Heart right ventricle (tissue), 16 donors: Measurements from ENCODE around the gene RHEBL1. TPM values are rescaled to one million over a fixed set of nuclear protein-coding genes. Genes with fewer than 3 reads are reported as not detected.

ENCODE experiments used
- ATAC-seq, 8 donors: fragments of 200-7000 bp; cut with Tn5 transposase; one replicate each; pipeline ENCODE4 v1.9.1; 2020; ENCODE audit warnings: mild to moderate bottlenecking in 8 of 8, moderate library complexity in 8 of 8, moderate number of reproducible peaks in 1 of 8
- DNase-seq, 2 donors: peaks; one replicate each; pipeline ENCODE4 v3.0.0-alpha.2; 2020
- H3K27ac ChIP-seq, 10 donors: fragments of 200-600 bp; sonication (generic) in 2 of 10; one replicate each; pipeline versions ENCODE4 v1.5.0 to v1.8.0; 2020 to 2022; ENCODE audit warnings: mild to moderate bottlenecking in 3 of 10
- H3K27me3 ChIP-seq, 7 donors: fragments of 200-600 bp; one replicate each; pipeline ENCODE4 v1.8.0; 2021 to 2022; ENCODE audit warnings: mild to moderate bottlenecking in 2 of 7
- H3K36me3 ChIP-seq, 9 donors: fragments of 200-600 bp; sonication (generic) in 1 of 9; one replicate each; pipeline versions ENCODE4 v1.5.0 to v1.8.0; 2020 to 2022; ENCODE audit warnings: mild to moderate bottlenecking in 2 of 9
- H3K4me1 ChIP-seq, 9 donors: fragments of 200-600 bp; sonication (generic) in 1 of 9; one replicate each; pipeline versions ENCODE4 v1.5.0 to v1.8.0; 2020 to 2022; ENCODE audit warnings: mild to moderate bottlenecking in 4 of 9
- H3K4me3 ChIP-seq, 10 donors: fragments of 200-600 bp; sonication (generic) in 2 of 10; one replicate each; pipeline versions ENCODE4 v1.5.0 to v1.8.0; 2020 to 2022; ENCODE audit warnings: mild to moderate bottlenecking in 7 of 10, moderate library complexity in 2 of 10
- H3K9me3 ChIP-seq, 11 donors: fragments of 200-600 bp in 10 of 11; sonication (generic) in 2 of 11; one replicate each; pipeline versions ENCODE4 v1.5.0 to v1.8.0; 2013 to 2022; ENCODE audit warnings: mild to moderate bottlenecking in 2 of 11, control low read depth in 1 of 11, moderate library complexity in 1 of 11
- CTCF ChIP-seq, 9 donors: fragments of 200-600 bp; sonication (generic) in 2 of 9; IDR thresholded peaks; one replicate each; pipeline versions ENCODE4 v1.5.0 to v1.8.0; 2021 to 2022; ENCODE audit warnings: antibody characterized with exemption in 9 of 9, mild to moderate bottlenecking in 5 of 9, moderate library complexity in 1 of 9
- WGBS, 2 donors: extraction: QIAGEN DNeasy Blood & Tissue Kit; methylation state at CpG; one replicate each; pipeline ENCODE4 v1.1.7; 2013; ENCODE audit warnings: inconsistent platforms in 1 of 2; 5-methylcytosine and 5-hydroxymethylcytosine counted together
- intact Hi-C, 10 donors: fragments of 100-400 bp; cut with DNase I; formaldehyde crosslinking; loops; one replicate each; pipeline versions ENCODE4 v1.11.1 to v1.14.2; 2022
- polyA plus RNA-seq, 2 donors: library from polyadenylated mRNA; stranded (reverse); fragments of 200-250 nt; gene quantifications; one replicate each; pipeline ENCODE4 v1.2.3, GENCODE V29; 2013
- total RNA-seq, 10 donors: library from RNA; stranded (reverse); fragmentation: NEBNext Ultra II Directional in 3 of 10; extraction: Animal tissue kit (Norgen Biotek cat#: 25700) in 3 of 10; gene quantifications; one replicate each; pipeline versions ENCODE4 v1.2.1 to v1.2.4, GENCODE V29; 2021 to 2023
- donor health status: Arrhythmogenic right ventricular cardiomyopathy.
- donor health status: ischemic (EF 13 %, LVEDD 7.1; RV severe dilation, severe dysfunction).
- donor health status: healthy with polysubstance abuse.
- donor health status: DM: no; HTN: yes; CAD: no.
- donor health status: DM: no; HTN: no; CAD: no.
- donor health status: ischemic (EF 25% LVEDD 6.9; RV normal size, moderate dysfunction).
- donor health status: ischemic (EF 25% LVEDD 5.7; RV mildly dilated, moderate dysfunction).
- donor health status: healthy.
- donor health status: DM: yes; HTN: yes; CAD: no.
- donor health status: Ischemic cardiomyopathy.
- donor health status: ischemic (EF 35%, LVEDD 5.7; RV mildly dilated, moderate dysfunction).
- donor health status: nonischemic (EF 11% LVEDD 7.7; RV severe dilation, severe dysfunction).
- donor health status: DM: yes; HTN: yes; CAD: no.
- donor health status: PGD.
- donor health status: ischemic (EF 29% LVEDD 5.4; RV normal size, mild dysfunction).
- donor health status: nonischemic (EF 23%, LVEDD 6.1; RV moderate dilation, normal function).

The RHEBL1 gene
- total and polyA plus RNA-seq, 12 donors: 0.23 to 1.9 (median 0.45) TPM; not detected in 2

- H3K4me3 ChIP-seq: peak overlapping the region in 7 of 10 donors; percentile 24 to 52 (median 32)
- H3K27me3 ChIP-seq: peaks cover 6 to 58% (median 39%) of the 10 kb centered on the region in 7 donors
- H3K36me3 ChIP-seq: peaks cover 0 to 45% (median 24%) of the 10 kb centered on the region in 9 donors
- intact Hi-C loops: no loop called here
- no peaks in the 10 kb centered on the region for H3K9me3 ChIP-seq
- no peak for ATAC-seq
- no peak for TF ChIP-seq CTCF (IDR thresholded peaks at IDR 0.05)
- no peak for DNase-seq
- H3K4me1 ChIP-seq: peaks cover 25 to 55% (median 50%) of the 10 kb centered on the region in 9 donors
- WGBS, 2 donors: 74 to 87% methylated on average over 2 of the region's 2 CpGs
- no peak overlapping the region for H3K27ac ChIP-seq
Measured at GRCh38 chr12:49094975-49095365, 25.2 kb upstream of the RHEBL1 start.

- peak within 1 kb of the TSS in 3 of 10 donors; percentile 49 to 60 (median 56) for H3K27ac ChIP-seq
- peak within 1 kb of the TSS in 9 of 10 donors; percentile 24 to 52 (median 37) for H3K4me3 ChIP-seq
- peaks cover 10 to 64% (median 46%) of the 10 kb centered on the region in 7 donors for H3K27me3 ChIP-seq
- no peaks in the 10 kb centered on the region for H3K9me3 ChIP-seq
- ATAC-seq: peak; percentile 28 to 61 (median 38)
- intact Hi-C loops: no loop called here
- 3% methylated on average over 49 of the region's 49 CpGs for WGBS, 2 donors
- TF ChIP-seq CTCF (IDR thresholded peaks at IDR 0.05): no peak
- peak; percentile 44 to 56 for DNase-seq
- peaks cover 0 to 39% (median 18%) of the 10 kb centered on the region in 9 donors for H3K36me3 ChIP-seq
- peaks cover 31 to 61% (median 56%) of the 10 kb centered on the region in 9 donors for H3K4me1 ChIP-seq
Measured at GRCh38 chr12:49094160-49094974, 24.6 kb upstream of the RHEBL1 start, which contains the start of gene DHH. Gene DHH, minus strand, starts transcription at chr12:49094801. Its CDS starts 289 bp downstream, at chr12:49094512.

DNA sequence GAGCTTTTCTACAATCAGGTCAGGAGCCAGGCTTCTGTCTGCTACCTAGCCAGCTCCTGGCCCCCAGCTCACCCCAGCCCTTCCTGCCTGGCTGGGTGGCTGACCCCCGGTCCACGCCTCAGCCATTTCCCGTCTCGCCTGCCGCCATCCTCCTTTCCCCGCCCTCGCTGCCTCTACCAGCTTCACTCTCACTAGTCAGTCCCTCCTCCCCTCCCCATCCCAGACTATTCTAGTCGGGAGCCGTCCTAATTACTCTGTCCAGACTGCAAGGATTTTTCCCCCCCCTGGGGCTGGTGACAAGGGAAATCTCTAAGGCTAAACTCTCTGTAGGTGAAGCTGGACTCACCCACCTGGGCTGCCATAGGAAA lies 24.0 kb upstream of the RHEBL1 start:
- peak overlapping the region in 9 of 10 donors; percentile 24 to 52 (median 37) for H3K4me3 ChIP-seq
- DNase-seq (no peak), ATAC-seq (peak in 7 of 8 donors; percentile 1 to 48 (median 24))
- no peaks in the 10 kb centered on the region for H3K9me3 ChIP-seq
- 4 to 9% methylated on average over 9 of the region's 9 CpGs for WGBS, 2 donors
- TF ChIP-seq CTCF (IDR thresholded peaks at IDR 0.05): no peak
- peaks cover 31 to 65% (median 61%) of the 10 kb centered on the region in 9 donors for H3K4me1 ChIP-seq
- H3K36me3 ChIP-seq: peaks cover 0 to 33% (median 15%) of the 10 kb centered on the region in 9 donors
- H3K27ac ChIP-seq: peak overlapping the region in 3 of 10 donors; percentile 49 to 60 (median 56)
- peaks cover 10 to 70% (median 51%) of the 10 kb centered on the region in 7 donors for H3K27me3 ChIP-seq
- intact Hi-C loops: no loop called here

- Histone ChIP-seq H3K9me3 (no peaks in the 10 kb centered on the region), H3K4me3 (peak overlapping the region in 6 of 10 donors; percentile 22 to 52 (median 50)), H3K36me3 (peaks cover 0 to 25% (median 15%) of the 10 kb centered on the region in 9 donors), H3K27me3 (peaks cover 10 to 75% (median 52%) of the 10 kb centered on the region in 7 donors), H3K27ac (peak overlapping the region in 4 of 10 donors; percentile 14 to 49 (median 34)), H3K4me1 (peaks cover 39 to 73% (median 70%) of the 10 kb centered on the region in 9 donors)
- ATAC-seq (no peak), DNase-seq (no peak)
- WGBS, 2 donors: 65 to 70% methylated on average over 4 of the region's 4 CpGs
- intact Hi-C loops: no loop called here
- TF ChIP-seq CTCF (IDR thresholded peaks at IDR 0.05): no peak
Measured at GRCh38 chr12:49092816-49093406, 23.1 kb upstream of the RHEBL1 start.
